WI38 (cell line): ENCODE results near the gene AQP1.

Source experiments
- H3K4me3 ChIP-seq: 2 replicates; pipeline ENCODE4 v1.5.1; 2011; ENCODE audit warnings: low read depth, mild to moderate bottlenecking, control low read depth, low read length
- TF ChIP-seq, protein P1 (sequence below): IDR thresholded peaks from 2 replicates; pipeline ENCODE4 v1.5.1; 2012; ENCODE audit warnings: low read depth, mild to moderate bottlenecking, control low read depth, low read length

AQP1 gene

DNA sequence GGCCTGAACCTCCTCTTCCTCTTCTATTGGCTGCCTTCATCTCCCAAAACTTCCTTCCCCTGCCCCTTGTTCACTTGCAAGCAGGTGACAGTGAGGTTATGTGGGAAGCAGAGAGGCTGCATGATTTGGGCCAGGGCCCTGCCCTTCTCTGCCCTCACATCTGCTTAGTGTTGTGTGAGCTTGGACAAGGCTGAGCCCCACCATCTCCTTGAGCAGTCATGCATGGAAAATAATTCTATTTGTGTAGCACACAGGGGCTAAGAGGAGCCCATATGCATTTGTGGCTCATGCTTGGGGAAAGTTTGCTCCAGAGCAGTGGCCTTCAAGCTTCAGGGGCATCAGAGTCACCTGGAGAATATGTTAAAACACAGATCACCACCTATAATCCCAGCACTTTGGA is 26.8 kb upstream of the AQP1 start:
- TF ChIP-seq, protein P1, sequence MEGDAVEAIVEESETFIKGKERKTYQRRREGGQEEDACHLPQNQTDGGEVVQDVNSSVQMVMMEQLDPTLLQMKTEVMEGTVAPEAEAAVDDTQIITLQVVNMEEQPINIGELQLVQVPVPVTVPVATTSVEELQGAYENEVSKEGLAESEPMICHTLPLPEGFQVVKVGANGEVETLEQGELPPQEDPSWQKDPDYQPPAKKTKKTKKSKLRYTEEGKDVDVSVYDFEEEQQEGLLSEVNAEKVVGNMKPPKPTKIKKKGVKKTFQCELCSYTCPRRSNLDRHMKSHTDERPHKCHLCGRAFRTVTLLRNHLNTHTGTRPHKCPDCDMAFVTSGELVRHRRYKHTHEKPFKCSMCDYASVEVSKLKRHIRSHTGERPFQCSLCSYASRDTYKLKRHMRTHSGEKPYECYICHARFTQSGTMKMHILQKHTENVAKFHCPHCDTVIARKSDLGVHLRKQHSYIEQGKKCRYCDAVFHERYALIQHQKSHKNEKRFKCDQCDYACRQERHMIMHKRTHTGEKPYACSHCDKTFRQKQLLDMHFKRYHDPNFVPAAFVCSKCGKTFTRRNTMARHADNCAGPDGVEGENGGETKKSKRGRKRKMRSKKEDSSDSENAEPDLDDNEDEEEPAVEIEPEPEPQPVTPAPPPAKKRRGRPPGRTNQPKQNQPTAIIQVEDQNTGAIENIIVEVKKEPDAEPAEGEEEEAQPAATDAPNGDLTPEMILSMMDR, result no peak
- H3K4me3 ChIP-seq, result no peak overlapping the region

DNA sequence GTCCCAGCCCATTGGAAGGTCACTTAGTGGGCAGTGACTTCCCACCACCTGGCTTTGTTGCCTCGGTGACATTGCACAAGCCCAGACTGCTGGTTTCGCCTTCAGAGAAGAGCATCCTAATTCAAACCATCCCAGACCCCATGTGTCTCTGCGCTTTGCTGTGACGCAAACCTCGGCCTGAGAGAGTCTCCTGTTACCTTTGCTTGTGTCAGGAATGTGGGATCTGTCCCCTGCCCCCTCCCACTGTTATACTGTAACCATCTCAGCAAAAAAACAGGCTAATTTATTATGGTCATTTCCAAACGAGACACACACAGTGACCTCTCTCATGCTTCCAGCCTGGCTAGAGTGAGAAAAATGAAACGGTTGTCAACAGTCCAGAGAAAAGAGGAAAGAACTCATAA is 25.0 kb upstream of the AQP1 start:
- TF ChIP-seq, protein P1, result no peak

DNA sequence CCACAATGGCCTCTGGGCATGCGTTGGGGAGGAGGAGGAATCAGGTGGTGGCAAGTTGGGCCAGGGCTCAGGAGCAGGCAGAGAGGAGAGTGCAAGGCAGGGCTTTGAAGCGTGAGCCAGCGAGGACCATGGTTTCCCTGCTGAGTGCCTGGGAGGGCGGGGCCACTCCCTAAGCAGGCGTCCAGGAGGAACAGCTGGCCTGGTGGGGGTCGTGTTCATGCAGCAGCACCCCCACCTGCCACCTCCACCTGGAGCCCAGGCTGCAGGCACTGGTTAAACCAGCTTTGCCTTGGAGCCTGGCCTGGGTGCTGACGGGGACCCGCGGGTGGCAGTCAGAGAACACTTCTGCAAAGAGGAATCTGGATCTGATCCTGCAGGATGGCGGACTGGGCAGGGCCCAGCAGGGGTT is 24.2 kb upstream of the AQP1 start:
- H3K4me3 ChIP-seq, result no peak overlapping the region
- TF ChIP-seq, protein P1, result no peak

More for the DNA sequence above, 25.0 kb upstream of the AQP1 start:
- no peak overlapping the region for H3K4me3 ChIP-seq

DNA sequence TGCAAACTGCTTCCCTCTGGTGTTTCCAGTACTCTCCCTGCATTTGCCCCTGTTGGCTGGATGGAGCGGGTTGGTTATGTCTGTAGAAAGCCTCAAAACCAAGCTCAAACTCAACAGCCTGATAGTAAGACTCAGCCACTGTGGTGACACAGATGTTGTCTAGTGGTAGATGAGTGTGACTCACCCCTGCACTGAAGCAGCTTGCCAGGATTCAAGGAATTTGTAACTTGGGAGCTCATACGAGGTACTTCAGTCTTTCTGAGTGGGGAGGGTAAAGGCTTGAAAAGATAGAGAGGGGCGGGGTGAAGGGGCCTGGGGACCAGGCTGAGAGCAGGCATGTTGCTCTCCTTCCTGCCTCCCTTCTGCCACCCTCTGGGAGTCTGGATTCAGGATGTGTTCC is 22.9 kb upstream of the AQP1 start:
- TF ChIP-seq, protein P1, result no peak

DNA sequence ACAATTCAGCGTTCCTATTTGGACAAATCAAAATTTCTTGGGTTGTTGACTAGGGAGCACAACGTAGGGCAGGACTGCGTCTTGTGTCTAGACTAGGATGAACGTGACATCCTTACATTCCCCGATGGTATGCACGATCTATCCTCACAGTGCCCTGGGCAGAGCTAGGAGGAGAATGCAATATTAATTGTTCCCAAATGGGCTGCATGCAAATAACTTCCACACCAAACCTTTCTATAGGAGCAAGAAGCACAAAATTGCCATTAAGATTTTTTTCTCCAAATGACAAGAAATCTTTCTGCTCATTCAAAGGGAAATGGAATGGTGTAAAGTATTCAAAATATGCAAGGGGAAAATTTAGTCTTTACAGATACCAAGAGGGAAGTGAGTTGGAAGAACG is 21.4 kb upstream of the AQP1 start:
- H3K4me3 ChIP-seq, result no peak overlapping the region
- TF ChIP-seq, protein P1, result no peak

More for the DNA sequence above, 22.9 kb upstream of the AQP1 start:
- H3K4me3 ChIP-seq, result no peak overlapping the region

DNA sequence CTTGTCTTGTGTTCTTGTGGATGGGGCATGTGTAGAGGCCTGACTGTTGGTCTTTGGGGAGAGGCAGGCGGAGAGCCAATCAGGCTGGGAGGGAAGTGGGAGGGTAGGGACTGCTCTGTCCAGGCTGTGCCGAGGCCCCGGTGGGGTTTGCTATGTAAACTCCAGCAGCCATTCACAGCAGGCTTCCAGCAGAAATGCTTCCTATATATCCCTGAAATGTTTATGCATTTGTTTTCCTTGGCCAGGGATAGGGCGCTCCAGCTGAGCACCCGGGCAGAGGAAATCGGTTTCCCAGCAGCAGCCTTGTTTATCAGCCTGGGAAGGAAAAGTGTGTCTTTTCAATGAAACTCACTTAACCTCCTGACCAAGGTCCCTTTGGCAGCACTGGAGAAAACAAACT is 18.3 kb upstream of the AQP1 start:
- TF ChIP-seq, protein P1, result no peak
- no peak overlapping the region for H3K4me3 ChIP-seq

DNA sequence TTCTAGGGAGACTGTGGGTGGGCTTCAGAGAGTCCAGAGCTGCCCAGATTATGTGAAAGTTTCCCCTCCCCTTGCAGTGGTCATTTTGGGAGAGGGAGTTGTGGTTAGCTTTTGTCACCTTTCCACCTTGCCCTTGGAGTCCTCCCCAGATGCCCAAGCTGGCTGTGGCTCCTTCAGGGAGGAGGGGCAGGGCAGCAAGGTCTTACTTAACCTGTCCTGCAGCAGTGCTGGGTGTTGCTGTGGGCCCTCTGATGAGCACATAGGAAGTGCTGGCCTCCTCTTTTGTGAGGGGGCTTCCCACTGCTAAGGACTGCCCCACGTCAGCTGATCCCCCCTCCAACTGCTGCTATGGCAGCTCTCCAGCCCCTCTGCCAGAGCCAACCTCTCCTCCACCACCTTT is 17.6 kb upstream of the AQP1 start:
- no peak overlapping the region for H3K4me3 ChIP-seq
- TF ChIP-seq, protein P1, result no peak
